Measurements from ENCODE around the gene CCDC82. TPM values are rescaled to one million over a fixed set of nuclear protein-coding genes. Genes with fewer than 3 reads are reported as not detected.
"Not testable (repeated sequence)": the region's sequence is repeated elsewhere in the genome, so short reads cannot be mapped to it uniquely, and the experiment has no call there.

Gene CCDC82
- total RNA-seq: 100 to 1,000 TPM in 1 of 5 donors, 10 to 100 TPM in 4; 41.7 to 188 (median 58.4) TPM
- polyA plus RNA-seq: 10 to 100 TPM; 12.0 to 16.5 (median 12.7) TPM
- long read RNA-seq, donor 1, partial matches to known transcripts: 8 of 11 reads
- long read RNA-seq, donor 1, other reads (novel, unspliced or antisense): 0 of 11 reads
- long read RNA-seq, donor 2, full-length matches to known transcripts: 13 of 24 reads
- long read RNA-seq, donor 2, partial matches to known transcripts: 11 of 24 reads
- long read RNA-seq, donor 2, other reads (novel, unspliced or antisense): 0 of 24 reads
- long read RNA-seq, donor 3, transcript CCDC82-218 (10 exons, 2,754 nt): major isoform, 5 of 8 reads
- long read RNA-seq, donor 3, partial matches to known transcripts: 0 of 8 reads
- long read RNA-seq, donor 3, other reads (novel, unspliced or antisense): 0 of 8 reads
- long read RNA-seq, donor 4: 0 reads
- long read RNA-seq, donor 5, full-length matches to known transcripts: 3 of 13 reads
- long read RNA-seq, donor 5, partial matches to known transcripts: 10 of 13 reads
- long read RNA-seq, donor 5, other reads (novel, unspliced or antisense): 0 of 13 reads
- long read RNA-seq, donor 6, full-length matches to known transcripts: 19 of 26 reads
- long read RNA-seq, donor 6, partial matches to known transcripts: 7 of 26 reads
- long read RNA-seq, donor 6, other reads (novel, unspliced or antisense): 0 of 26 reads
- long read RNA-seq, donor 7, partial matches to known transcripts: 8 of 8 reads
- long read RNA-seq, donor 7, other reads (novel, unspliced or antisense): 0 of 8 reads
- long read RNA-seq, donor 8, full-length matches to known transcripts: 5 of 5 reads
- long read RNA-seq, donor 8, partial matches to known transcripts: 0 of 5 reads
- long read RNA-seq, donor 8, other reads (novel, unspliced or antisense): 0 of 5 reads
- long read RNA-seq, donor 9, partial matches to known transcripts: 9 of 10 reads
- long read RNA-seq, donor 9, other reads (novel, unspliced or antisense): 0 of 10 reads
- long read RNA-seq, donor 10, partial matches to known transcripts: 0 of 2 reads
- long read RNA-seq, donor 10, other reads (novel, unspliced or antisense): 0 of 2 reads

DNA sequence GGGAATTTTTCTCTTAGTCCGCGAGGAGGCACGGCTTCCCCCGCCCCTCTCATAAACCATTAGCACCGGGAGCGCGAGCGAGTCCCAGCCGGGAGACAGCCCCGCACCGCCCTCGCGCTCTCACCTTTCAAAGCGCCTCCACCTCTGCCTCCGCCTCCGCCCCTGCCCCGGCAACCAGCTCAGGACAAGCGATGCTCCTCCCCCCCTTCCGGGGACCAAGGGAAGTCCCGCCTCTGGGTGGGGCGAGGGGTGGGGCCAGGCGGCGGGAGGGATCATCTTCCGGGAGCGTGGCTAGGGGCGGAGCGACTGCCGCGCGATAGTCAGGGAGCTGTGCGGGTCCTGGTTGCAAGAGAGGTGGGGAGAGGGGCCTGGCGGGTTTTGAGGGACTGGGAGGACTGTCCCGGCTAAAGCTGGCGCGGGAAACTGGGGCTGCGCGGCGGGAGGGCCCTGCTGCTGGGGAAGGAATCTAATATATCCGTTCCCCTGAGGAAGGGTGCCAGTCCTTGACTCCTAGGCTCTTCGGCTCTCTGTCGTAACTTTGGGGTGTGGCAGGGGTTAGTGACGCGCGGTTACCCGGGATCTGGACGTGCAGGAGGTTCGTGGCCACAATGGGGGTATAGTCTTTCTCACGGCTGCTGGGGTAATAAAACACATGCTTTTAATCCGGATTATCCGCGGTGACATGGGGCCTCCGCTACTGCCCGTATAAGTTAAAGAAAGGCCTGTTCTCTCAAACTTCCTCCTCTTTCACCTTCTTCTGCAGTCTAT is at the start of gene CCDC82, which contains the start of gene JRKL:
TSS of gene CCDC82 (minus strand) at position 193 of the 768 bp plus-strand sequence. CDS start 5,165 bp downstream, outside the sequence.
TSS of gene JRKL (plus strand) at position 294 of the 768 bp plus-strand sequence. CDS start 637 bp downstream, outside the sequence.
- peak; percentile 98 to 99 for DNase-seq
- intact Hi-C loops (cut with DNase I; ENCODE audit: low total_unique reads): no loop called here
- WGBS, 5 donors: 0 to 1% (median 0%) methylated on average over 37 to 53 of the region's 53 CpGs

GRCh38 chr11:96432654-96433053 is 42.9 kb upstream of the CCDC82 start:
- H3K9me3 ChIP-seq; H3K4me1 ChIP-seq; DNase-seq; H3K36me3 ChIP-seq; H3K27me3 ChIP-seq; intact Hi-C loops (cut with DNase I; ENCODE audit: low total_unique reads); H3K4me3 ChIP-seq; H3K27ac ChIP-seq: not testable (repeated sequence)

More for the DNA sequence above, at the start of gene CCDC82, which contains the start of gene JRKL:
- Histone ChIP-seq H3K27ac (peak within 1 kb of the TSS; percentile 89 to 95 (median 93)), H3K9me3 (no peaks in the 10 kb centered on the region), H3K4me1 (peaks cover 6 to 43% (median 22%) of the 10 kb centered on the region in 4 donors), H3K36me3 (no peaks in the 10 kb centered on the region), H3K27me3 (no peaks in the 10 kb centered on the region), H3K4me3 (peak within 1 kb of the TSS; percentile 71 to 90 (median 78))
- TF ChIP-seq POLR2A (IDR thresholded peaks at IDR 0.05) (peak in 2 of 4 donors; percentile 82 to 83), CTCF (IDR thresholded peaks at IDR 0.05) (peak in 2 of 7 experiments; percentile 3 to 26), EP300 (IDR thresholded peaks at IDR 0.05) (no peak), POLR2AphosphoS5 (IDR thresholded peaks at IDR 0.05) (peak; percentile 87 to 97 (median 93))

DNA sequence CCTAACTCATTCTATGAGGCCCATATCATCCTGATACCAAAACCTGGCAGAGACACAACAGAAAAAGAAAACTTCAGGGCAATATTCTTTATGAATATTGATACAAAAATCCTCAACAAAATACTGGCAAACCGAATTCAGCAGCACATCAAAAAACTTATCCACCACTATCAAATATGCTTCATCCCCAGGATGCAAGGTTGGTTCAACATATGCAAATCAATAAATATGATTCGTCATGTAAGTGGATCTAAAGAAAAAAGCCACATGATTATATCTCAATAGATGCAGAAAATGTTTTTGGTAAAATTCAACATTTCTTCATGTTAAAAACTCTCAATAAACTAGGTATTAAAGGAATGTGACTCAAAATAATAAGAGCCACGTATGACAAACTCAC is 41.0 kb upstream of the CCDC82 start:
- Histone ChIP-seq H3K9me3 (peaks cover 0 to 5% (median 0%) of the 10 kb centered on the region in 4 donors), H3K27me3 (peaks cover 0 to 3% (median 0%) of the 10 kb centered on the region in 3 donors), H3K36me3 (no peaks in the 10 kb centered on the region), H3K4me1 (no peaks in the 10 kb centered on the region), H3K4me3 (no peak overlapping the region), H3K27ac (no peak overlapping the region)
- TF ChIP-seq POLR2AphosphoS5 (IDR thresholded peaks at IDR 0.05): no peak
- no peak for TF ChIP-seq CTCF (IDR thresholded peaks at IDR 0.05)
- TF ChIP-seq EP300 (IDR thresholded peaks at IDR 0.05): no peak
- TF ChIP-seq POLR2A (IDR thresholded peaks at IDR 0.05): no peak
- intact Hi-C loops (cut with DNase I; ENCODE audit: low total_unique reads): no loop called here
- DNase-seq: no peak
- WGBS, 5 donors: 54 to 88% (median 77%) methylated on average over 3 of the region's 3 CpGs

- H3K4me1 ChIP-seq: no peaks in the 10 kb centered on the region
- peaks cover 0 to 11% (median 7%) of the 10 kb centered on the region in 3 donors for H3K27me3 ChIP-seq
- DNase-seq: no peak
- TF ChIP-seq POLR2AphosphoS5 (IDR thresholded peaks at IDR 0.05) (no peak), EP300 (IDR thresholded peaks at IDR 0.05) (no peak), CTCF (IDR thresholded peaks at IDR 0.05) (no peak), POLR2A (IDR thresholded peaks at IDR 0.05) (no peak)
- WGBS, 5 donors: 10 to 35% (median 28%) methylated on average over 2 of the region's 2 CpGs
- intact Hi-C loops (cut with DNase I; ENCODE audit: low total_unique reads): loop anchor here (10.0 kb wide), 1 partner anchor 590 kb away; no protein-coding TSS in a partner anchor
- H3K9me3 ChIP-seq: no peaks in the 10 kb centered on the region
- H3K36me3 ChIP-seq: no peaks in the 10 kb centered on the region
- no peak overlapping the region for H3K27ac ChIP-seq
- no peak overlapping the region for H3K4me3 ChIP-seq
Observed at GRCh38 chr11:96424693-96425092, 35.0 kb upstream of the CCDC82 start.
